Measurements from ENCODE around the gene GABARAPL2.
A peak's percentile ranks its signal among the peaks of the same experiment; 100 is the strongest.

GABARAPL2 gene

DNA sequence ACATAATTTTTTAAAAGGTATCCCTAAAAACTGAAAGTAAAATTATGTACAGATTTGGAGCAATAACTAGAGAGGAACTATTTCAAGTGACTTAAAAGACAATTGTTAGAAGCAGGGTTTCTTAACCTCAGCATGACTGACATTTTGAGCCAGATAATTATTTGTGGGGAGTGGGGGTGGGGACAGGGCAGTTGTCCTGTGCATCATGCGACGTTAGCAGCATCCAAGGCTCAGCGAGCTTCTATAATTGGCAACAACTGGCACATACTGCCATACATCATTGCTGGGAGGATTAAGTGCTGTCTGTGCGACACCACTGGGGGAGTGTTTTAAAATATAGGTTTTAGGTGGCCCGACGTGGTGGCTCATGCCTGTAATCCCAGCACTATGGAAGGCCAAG is 27.1 kb downstream of the GABARAPL2 start:
- no peak for DNase-seq

DNA sequence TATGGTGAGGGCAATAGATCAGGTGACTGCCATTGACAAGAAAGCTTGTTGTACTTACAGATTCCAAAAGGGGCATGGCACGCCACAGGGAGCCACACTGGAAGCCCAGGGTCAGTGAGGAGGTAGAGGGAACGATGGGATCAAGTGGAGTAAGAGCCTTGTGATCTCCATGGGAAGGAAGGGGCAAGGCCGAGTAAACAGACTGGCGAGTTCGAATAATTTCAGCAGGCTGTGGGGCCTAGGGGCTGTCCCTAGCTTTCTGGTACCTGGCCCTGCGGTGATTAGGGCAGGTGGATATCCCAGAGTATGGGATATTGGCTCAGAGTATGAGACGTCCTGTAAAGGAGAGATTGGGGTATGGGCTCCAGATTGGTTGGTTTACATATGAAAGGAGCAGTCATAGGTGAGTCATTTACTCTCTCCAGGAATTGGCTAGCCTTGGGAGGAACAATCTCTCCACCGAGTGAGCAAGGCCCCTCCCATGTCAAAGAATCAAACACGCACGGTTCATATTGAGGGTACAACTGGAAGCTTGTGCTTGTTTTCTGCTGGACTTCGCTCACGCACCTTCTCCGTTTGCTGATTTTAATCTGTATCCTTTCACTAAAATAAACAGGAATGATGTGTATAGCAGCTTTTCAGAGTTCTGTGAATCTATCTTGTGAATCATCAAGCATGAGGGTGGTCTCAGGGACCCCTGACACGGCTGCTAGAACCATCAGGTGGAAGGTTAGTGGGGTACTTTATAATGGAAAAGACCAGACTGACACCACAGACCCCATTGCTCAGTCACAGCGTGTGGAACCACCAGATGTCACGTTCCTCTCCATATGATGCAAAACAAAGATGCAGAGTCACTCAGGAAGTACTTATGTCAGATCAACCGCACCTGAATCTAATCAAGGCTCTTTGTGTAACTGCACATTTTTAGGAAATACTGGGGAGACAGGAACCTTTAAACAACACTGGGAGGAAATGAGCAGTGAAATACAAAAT is 27.9 kb downstream of the GABARAPL2 start:
- DNase-seq, result peak; percentile 47

DNA sequence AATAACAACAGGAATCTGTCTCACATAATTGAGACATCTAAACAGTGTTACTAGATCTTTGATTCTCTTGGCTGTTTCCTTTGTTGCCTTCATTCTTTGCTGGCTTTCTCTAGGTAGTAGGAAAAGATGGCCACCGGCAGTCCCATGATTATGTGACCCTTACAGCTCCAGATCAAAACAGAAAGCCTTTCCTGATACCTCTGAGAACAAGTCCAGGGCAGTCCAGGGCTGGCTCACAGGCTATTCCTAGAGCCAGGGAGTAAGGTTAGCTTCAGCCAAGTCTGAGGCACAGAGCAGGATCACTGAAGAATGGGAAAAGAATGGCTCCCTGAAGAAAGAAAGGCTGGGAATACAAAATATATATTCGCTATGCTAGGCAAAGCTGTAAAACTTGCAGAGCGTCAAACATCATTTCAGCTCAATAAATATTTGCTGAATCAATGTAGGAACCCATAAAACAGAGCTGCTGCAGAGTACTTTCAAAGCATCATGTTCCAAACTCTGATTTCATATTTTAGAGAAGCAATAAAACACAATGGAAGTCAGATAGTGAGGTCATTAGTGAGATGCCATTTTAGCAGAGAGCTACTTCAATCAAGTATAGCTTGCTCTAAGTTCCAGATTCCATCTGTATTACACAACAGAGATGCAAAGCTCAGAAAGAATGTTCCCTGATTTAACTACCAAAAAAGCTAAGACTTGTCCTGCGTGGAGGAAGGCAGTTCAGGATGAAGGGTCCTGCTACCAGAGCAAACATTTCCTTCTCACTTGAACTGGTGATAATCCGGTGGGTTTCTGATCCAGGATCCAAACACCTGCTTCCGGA is 33.5 kb downstream of the GABARAPL2 start:
- no peak for DNase-seq

DNA sequence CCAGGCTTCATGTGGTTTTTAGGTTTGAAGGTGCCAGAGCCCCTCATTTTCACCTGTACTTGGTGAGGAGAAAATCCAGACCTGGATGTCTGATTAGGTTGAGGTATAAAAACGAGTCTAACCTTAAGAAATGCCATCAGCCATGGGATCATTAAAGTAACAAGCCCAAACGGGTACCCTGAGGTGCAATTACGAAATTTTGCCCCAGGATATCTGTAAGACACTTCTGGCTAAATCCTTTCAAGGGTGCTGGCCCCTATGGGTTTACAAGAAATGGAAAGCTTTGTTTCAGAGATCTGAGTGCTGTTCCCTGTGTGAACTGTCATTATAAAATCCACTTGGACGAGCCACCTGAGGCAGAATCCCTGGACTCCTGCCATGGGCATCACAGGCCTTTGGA is 37.1 kb downstream of the GABARAPL2 start:
- DNase-seq, result no peak

DNA sequence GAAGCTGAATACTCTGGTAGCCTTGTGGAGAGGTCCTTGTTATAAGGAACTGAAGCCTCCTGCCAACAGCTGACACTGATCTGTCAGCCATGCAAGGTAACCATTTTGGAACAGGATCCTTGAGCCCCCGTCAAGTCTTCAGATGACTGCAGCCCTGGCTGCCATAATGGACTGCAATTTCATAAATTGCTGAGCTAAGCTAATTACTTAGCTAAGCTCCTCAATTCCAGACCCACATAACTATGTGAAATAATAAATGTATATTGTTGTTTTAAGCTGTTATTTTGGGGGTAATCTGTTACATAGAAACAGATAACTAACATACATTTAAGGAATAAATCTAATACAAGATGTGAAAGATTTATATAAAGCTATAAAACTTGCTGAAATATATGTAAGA is 40.3 kb downstream of the GABARAPL2 start:
- DNase-seq, result no peak

DNA sequence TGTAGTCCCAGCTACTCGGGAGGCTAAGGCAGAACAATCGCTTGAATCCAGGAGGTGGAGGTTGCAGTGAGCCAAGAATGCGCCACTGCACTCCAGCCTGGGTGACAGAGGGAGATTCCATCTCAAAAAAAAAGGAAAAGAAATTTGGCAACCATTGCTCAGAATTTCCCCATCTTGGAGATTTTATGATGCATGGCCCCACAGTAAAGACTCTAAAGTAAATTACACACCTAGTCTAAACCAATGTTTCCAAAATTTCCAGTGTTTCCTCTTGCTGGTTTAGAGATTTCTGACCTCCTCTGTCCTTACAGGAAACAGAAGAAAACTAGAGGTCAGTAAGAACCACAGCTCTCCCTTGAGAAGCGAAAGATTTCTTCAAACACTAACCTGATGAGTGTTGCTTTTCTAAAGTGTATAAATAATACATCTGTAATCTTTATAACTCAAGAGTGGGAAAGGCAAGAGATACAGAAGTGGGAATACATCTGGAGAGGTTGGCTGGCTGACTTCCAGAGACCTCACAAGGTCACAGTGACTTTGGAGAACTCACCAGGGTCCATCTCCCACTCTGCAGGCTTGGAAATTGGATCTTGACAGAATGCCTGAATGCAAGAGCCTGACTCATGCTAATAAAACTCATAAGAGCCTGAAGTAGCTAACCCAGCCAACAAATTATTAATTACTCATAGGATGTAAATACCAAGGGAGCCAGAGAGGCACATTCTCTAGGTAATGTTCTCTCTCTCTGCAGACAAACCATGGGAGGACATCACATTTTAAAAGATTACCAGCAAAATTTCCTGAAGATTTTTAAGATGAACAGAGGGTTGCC is 48.1 kb downstream of the GABARAPL2 start:
- no peak for DNase-seq

DNA sequence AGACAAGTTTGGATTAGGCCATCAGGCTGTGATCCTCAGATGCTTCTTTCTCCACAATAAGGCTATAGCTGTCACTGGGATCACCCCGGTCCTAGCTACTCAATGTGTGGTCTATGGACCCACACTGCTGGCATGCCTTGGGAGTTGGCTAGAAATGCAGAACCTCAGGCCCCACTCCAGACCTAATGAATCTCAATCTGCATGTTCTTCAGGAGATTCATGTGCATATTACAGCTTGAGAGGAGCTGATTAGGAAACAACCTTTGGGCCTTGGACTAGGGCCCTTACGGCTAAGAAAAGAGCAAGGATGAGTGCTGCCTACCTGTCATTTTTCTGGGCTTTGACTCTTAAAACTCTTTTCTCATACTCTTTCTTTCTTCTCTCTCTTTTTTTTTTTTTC is 49.4 kb downstream of the GABARAPL2 start:
- DNase-seq, result no peak

DNA sequence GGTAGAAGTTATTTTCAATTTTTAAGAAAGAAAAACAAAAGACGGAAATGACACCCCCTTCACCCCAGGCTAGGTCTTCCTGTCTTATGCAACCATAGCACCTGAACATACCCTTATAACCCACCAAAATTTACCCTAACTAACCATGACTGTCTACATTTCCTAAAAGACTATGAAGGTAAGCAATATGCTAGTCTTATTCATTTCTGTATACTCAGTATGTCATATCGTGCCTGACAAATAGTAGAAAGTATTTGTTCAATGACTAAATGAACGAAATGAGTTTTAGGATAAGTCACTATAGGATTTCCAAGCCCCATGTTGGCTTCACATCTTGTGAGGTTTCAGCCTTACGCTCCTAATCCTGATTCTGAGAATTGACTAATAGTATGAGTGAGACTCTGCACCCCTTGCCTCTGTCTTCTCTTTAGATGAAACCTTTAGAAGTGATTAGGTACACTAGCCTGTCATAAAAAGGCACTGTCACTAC is 50.4 kb downstream of the GABARAPL2 start:
- no peak for DNase-seq

DNA sequence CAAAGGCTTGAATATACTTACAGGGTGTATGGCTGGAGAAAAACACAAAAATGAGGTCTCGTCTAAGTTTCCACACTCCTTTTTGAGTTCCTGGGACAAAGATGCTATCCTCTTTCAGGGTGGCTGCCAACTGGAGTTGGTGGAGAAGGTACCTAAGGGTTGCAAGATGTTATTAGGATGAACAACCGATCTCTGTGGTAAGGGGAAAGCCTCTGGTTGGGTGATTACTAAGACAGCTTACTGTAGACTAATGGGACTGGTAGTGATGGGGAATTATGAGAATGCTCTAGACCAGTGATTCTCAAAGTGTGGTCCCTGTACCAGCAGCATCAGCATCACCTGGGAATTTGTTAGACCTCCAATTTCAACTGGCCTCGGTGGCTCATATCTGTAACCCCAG is 50.9 kb downstream of the GABARAPL2 start:
- DNase-seq, result no peak

DNA sequence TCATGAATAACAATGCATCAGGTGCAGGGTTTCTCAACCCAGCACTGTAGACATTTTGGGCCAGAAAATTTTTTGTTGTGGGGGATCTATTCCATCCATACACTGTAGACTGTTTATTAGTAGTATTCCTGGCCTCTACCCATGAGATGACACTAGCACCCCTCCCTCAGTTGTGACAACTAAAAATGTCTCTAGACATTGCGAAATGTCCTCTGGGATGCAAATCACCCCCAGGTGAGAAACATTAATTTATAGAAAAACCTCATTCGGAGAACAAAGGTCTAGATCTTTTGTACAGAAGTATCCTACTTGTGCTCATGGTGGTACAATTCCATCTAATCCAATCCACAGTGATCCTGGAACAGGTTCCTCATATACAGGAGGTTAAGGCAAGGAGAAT is 52.6 kb downstream of the GABARAPL2 start:
- no peak for DNase-seq

DNA sequence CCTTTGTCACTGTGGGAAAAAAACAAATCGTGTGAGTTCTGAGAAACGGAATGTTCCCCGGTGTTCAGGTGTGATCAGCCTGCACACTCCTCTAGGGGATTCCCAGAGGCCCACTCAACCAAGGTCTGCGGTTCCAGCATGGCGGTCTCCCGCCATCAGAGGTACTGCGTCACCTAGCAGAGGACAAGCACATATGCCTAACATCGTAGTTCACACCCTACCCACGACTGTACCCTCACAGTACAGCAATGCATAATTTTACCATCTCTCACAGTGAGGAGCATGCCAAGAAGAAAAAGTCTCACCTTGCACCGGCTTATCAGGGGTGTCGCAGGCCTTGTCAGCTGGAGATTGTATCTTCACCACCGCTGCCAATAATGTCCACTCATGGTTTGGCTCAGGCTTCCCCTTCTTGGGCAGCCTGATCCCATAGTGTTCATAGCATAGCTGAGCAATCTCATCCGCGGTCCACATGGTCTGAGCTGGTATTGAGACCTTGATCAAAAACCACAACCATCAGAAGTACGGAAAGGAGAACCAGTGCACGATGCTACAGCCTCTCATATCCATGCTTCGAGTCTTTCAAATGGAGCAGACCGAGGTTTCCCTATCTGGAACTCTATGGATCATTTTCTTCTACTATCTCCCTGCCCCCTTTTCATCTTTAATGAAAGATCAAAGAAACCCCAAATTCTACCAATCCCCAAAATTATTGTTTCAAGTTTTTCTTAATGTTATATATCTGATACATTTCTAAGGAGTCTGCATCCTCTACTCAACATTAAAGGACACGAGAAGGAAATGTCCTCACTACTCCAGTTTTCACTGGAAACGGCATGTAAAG is 54.4 kb downstream of the GABARAPL2 start:
- DNase-seq, result no peak

DNA sequence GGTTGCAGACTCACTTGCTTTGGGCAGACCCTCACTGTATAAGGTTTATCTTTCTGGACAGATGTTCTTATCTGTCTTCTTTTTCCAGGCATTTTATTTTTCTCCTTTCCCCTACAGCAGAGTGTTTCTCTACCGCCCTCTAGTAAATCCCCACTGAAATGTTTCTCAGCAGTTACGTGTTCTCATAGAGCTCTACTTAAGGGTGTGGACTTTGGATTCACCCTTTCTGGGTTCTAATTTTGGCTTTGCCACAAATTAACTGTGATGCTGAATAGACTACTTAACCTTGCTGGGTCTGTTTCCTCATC is 54.9 kb downstream of the GABARAPL2 start:
- no peak for DNase-seq

DNA sequence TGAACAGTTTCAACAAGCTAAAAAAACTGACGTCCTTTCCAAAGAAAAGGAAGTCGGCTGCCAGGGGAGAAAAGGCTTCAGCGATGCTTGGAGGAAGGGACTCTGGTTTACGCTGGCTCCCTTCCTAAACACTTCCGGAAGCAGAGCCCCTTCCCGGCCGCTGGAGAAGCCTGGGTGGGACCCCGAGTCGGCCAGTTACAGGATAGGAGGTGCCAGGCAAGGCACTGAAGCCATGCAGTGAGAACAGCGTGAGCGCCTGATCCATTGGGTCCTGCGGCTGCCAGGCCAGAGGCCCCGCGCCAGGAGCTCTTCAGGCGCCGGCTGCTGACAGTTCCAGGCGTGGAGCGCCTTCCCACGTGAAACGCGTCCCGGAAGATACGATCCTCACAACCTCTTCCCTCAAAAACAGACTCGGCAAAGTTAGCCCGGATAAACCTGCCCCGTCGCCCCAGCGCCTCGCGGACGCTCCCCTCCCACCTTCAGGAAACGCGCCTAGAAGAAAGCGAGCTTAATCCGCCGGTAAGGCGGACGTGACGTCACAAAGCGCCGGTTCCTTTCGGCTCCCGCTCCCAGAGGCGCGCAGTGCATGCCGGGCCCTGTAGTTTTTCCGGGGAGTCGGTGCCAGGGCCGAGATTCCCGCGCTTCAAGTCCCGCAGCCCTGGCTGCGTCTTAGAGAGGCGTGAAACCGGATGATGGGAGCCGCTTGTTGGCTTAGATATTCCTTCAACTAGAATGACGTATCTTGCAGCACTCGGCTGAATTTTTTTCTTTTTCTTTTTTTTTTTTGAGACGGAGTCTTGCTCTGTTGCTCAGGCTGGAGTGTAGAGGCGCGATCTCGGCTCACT is 56.8 kb downstream of the GABARAPL2 start, which contains the start of gene ADAT1:
ADAT1 (minus strand) TSS at position 521 of the 845 bp plus-strand sequence. CDS start 2,482 bp downstream, outside the sequence.
- peak; percentile 84 for DNase-seq

DNA sequence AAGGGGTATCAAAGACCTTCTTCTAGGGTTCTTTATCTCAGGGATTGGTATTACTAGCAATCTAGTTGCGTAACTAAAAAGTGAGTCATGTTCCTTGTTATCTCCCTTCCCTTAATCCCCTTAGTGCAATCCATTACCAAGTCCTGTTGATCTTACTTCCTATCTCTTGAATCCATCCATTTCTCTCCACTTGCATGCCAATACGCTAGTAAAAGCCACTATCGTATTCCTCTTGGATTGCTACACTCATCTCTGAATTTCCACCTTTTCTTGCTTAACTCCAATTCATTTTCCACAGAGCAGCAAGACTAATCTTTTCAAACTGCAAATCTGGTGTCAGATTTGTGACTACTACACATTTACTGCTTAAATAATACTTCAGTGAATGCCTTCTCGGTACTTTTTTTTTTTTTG is 58.7 kb downstream of the GABARAPL2 start:
- DNase-seq, result no peak

DNA sequence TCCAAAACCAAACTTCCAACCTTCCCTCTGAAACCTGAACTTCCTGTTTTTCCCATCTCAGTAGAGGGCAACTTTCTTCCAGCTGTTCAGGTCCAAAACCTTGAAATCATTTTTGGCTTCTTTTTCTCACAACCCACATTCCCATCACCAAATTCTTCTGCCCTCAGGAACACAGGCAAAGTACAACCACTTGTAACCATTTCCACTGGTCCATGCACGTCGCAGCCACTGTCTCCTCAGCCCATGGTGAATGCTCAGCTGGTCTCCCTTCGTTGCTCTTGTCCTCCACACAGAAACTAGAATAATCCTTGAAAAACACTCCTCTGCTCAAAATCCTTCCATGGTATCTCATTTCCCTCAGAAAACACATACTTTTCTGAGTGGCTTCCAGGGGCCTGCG is 60.6 kb downstream of the GABARAPL2 start:
- no peak for DNase-seq

Measured in NCI-H510A treated with DMSO at 0.1 percent for 48 hours (cell line).